Measurements from ENCODE around the gene STAC.

Gene STAC

DNA sequence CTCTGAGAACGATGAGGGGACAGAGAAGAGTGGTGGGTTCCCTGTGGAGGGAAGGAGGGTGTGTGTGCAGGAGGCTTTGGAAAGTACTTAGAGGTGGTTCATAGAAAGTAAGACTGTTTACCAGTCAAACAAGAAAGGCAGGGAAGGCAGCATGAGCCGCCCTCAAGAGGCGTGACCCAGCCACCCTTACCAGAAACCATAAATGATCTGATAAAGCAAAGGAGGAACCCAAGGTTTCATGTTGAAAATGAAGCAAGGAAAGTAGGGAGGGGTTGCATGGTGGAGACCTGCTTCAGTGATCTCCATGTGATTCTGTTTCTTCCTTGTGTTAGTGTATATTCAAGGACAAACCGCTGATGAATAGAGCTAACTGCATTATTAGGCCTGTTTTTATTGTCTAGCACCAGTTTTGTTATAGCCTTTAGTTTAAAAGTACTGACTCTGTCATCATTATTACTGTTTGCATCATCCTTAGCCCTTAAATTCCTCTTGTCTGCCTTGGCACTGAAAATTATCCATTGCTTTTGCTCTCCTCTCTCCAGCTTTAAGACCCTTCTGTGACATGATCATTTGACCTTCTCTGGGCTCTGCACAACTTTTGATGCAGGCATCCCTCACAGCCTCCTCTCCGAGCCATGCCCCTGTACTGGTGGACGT, 96.1 kb downstream of the STAC start:
- TF ChIP-seq, protein P1, sequence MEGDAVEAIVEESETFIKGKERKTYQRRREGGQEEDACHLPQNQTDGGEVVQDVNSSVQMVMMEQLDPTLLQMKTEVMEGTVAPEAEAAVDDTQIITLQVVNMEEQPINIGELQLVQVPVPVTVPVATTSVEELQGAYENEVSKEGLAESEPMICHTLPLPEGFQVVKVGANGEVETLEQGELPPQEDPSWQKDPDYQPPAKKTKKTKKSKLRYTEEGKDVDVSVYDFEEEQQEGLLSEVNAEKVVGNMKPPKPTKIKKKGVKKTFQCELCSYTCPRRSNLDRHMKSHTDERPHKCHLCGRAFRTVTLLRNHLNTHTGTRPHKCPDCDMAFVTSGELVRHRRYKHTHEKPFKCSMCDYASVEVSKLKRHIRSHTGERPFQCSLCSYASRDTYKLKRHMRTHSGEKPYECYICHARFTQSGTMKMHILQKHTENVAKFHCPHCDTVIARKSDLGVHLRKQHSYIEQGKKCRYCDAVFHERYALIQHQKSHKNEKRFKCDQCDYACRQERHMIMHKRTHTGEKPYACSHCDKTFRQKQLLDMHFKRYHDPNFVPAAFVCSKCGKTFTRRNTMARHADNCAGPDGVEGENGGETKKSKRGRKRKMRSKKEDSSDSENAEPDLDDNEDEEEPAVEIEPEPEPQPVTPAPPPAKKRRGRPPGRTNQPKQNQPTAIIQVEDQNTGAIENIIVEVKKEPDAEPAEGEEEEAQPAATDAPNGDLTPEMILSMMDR (IDR thresholded peaks at IDR 0.05; ENCODE audit: insufficient read depth, low read length, missing control alignments) = no peak
- no peak overlapping the region for H3K4me3 ChIP-seq (ENCODE audit: low read depth, low read length)
- ChIA-PET POLR2A (no interaction called here), CTCF (no interaction called here)
- DNase-seq (ENCODE audit: low read depth, low spot score) = no peak

DNA sequence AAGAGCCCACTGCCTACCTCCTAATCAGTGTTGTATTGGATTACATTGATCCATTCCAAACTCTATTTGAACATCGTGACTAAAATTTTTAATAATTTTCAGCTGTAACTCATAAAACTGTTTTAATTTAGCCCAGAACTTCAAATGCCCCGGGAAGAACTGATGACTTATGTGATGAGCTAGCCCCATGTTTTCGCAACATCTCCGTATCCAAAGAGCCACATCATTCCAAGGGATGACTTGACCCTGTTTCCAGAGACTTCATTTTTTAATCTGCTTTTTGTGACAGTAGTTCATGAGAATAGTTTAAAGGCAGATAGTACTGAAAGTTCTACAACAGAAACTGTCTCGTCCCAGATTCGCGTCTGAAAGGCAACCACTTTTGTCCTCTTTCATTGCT, 97.4 kb downstream of the STAC start:
- DNase-seq (ENCODE audit: low read depth, low spot score) = no peak
- ChIA-PET POLR2A (interaction anchor here (0.8 kb wide), 1 partner anchor 19 kb away, joined by 3 read pairs; no protein-coding TSS in a partner anchor), CTCF (no interaction called here)

DNA sequence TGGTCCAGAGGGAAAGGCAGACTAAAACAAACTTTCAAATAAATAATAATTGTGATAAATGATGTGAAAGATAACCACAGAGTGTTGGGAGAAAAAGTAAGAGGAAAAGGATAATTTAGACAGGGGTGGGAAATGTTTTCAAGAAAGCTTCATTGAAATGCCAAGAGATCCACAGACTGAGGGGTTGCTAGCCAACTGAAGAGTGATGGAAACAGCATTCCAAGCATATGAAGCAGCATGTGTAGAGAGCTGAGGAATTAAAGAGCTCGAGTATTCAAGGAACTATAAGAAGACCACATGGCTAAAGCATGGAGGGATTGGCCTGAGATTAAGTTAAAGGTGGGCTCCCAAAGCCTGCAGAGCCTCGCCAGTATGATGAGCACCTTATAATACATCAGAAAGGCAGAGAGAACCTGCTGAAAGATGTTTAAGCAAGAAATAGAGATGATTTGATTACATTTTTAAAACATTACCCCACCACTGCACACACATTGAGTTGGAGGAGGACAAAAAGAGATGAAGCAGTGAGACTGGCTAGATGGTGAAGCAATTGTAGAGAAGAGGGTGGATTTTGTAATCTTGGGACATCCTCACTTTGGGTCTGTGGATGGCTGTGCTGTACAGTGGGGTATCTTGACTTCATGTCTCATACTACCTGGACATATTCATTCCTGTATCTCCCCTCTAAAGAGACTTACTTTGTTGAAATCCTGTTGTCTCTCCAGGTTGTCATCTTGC, 100.8 kb downstream of the STAC start:
- TF ChIP-seq, protein P1 (IDR thresholded peaks at IDR 0.05; ENCODE audit: insufficient read depth, low read length, missing control alignments) = no peak
- CTCF ChIA-PET = no interaction called here
- peak; percentile 38 for DNase-seq (ENCODE audit: low read depth, low spot score)
- H3K4me3 ChIP-seq (ENCODE audit: low read depth, low read length) = no peak overlapping the region
- POLR2A ChIA-PET = no interaction called here

More for the DNA sequence above, 97.4 kb downstream of the STAC start:
- TF ChIP-seq, protein P1 (IDR thresholded peaks at IDR 0.05; ENCODE audit: insufficient read depth, low read length, missing control alignments) = no peak
- H3K4me3 ChIP-seq (ENCODE audit: low read depth, low read length) = no peak overlapping the region

DNA sequence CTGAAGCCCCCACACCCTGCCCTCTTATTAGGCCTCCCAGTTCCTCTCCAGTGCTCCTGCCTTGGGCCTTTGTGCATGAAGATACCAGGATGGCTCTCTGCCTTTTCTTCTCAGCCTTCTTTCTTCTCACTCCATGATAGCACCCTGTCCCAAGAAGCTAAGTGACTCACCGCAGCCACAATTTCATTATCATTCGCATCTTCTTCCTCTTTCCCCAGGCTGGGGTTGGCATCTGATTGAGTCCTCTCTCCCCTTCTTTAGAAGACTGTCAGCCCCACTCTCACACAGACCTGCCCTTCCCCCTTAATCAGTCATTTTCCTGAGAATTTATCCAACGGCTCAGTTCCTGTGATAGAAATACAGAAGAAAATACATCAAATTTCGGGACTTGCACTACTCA, 102.0 kb downstream of the STAC start:
- H3K4me3 ChIP-seq (ENCODE audit: low read depth, low read length) = no peak overlapping the region
- TF ChIP-seq, protein P1 (IDR thresholded peaks at IDR 0.05; ENCODE audit: insufficient read depth, low read length, missing control alignments) = no peak
- POLR2A ChIA-PET = no interaction called here
- CTCF ChIA-PET = no interaction called here
- DNase-seq (ENCODE audit: low read depth, low spot score) = no peak

DNA sequence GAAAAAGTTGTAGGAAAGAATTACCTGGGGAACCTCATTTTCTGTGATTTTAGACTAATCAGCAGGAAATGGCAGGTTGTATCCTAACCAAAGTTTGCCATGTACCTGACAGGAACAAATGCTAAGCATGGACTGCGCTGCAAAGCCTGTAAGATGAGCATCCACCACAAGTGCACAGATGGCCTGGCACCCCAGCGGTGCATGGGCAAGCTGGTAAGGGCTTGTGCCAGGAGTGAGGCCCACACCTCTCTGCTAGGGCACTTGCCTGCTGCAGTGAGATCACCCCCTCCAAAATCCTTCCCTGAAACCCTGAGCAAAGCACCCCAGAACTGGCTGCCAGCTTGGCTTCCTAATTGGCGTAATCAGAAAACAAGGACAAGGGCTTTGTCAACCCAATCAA, 102.6 kb downstream of the STAC start:
- no peak overlapping the region for H3K4me3 ChIP-seq (ENCODE audit: low read depth, low read length)
- CTCF ChIA-PET = no interaction called here
- DNase-seq (ENCODE audit: low read depth, low spot score) = no peak
- TF ChIP-seq, protein P1 (IDR thresholded peaks at IDR 0.05; ENCODE audit: insufficient read depth, low read length, missing control alignments) = no peak
- POLR2A ChIA-PET = no interaction called here

DNA sequence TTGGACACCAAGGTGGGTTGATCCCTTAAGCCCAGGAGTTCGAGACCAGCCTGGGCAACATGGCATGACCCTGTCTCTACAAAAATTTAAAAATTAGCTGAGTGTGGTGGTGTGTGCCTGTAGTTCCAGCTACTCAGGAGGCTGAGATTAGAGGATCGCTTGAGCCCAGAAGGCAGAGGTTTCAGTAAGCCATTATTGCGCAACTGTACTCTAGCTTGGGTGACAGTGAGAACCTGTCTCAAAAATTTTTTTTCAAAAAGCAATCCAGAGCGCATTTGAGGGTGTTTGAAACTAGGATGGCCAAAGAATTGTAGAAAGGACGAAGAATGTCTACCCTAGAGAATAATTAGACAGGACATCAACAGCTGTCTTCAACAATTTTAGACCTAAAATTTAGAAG, 103.4 kb downstream of the STAC start:
- no peak for DNase-seq (ENCODE audit: low read depth, low spot score)
- H3K4me3 ChIP-seq (ENCODE audit: low read depth, low read length) = no peak overlapping the region
- TF ChIP-seq, protein P1 (IDR thresholded peaks at IDR 0.05; ENCODE audit: insufficient read depth, low read length, missing control alignments) = no peak
- POLR2A ChIA-PET = no interaction called here
- CTCF ChIA-PET = no interaction called here
